Caco-2 (cell line): ENCODE measurements around the gene COP1. TPM values are rescaled to one million over a fixed set of nuclear protein-coding genes. Genes with fewer than 3 reads are reported as not detected.

Experiments used
- BruUV-seq: library from RNA; stranded (reverse); fragments of 400-500 nt; replicated peaks from 2 replicates; lab custom pipeline; 2021; lab: Mats Ljungman, UMichigan
- CTCF ChIA-PET: fragments of 300-600 bp; sonication (Branson Sonifier 250); formaldehyde crosslinking; loops from one replicate; lab custom pipeline; 2022; ENCODE audit warnings: antibody characterized with exemption; lab: Charles Lee
- POLR2A ChIA-PET: fragments of 300-600 bp; sonication (Branson Sonifier 250); formaldehyde crosslinking; loops from one replicate; lab custom pipeline; 2022; ENCODE audit warnings: antibody characterized with exemption; lab: Charles Lee
- DNase-seq, 2 experiments: peaks; one replicate each; pipeline versions ENCODE4 v3.0.0 to v3.0.0-alpha.2; 2020 to 2022
- H3K27me3 ChIP-seq: replicated peaks from 2 replicates; pipeline ENCODE4 v1.6.0; 2011; ENCODE audit warnings: low read length; ENCODE audit not compliant: control insufficient read depth, insufficient read depth
- H3K36me3 ChIP-seq: 2 replicates; pipeline ENCODE4 v1.5.1; 2011; ENCODE audit warnings: low read length; ENCODE audit not compliant: control insufficient read depth, insufficient read depth
- H3K4me1 ChIP-seq: fragments of 250-450 bp; sonication (Bioruptor Pico); 2 replicates; pipeline ENCODE4 v1.5.1; 2020; ENCODE audit warnings: mild to moderate bottlenecking
- H3K4me3 ChIP-seq: 2 replicates; pipeline ENCODE4 v1.5.1; 2011; ENCODE audit warnings: low read depth, mild to moderate bottlenecking, control low read depth, low read length
- H3K9me3 ChIP-seq: fragments of 250-450 bp; sonication (Bioruptor Pico); 2 replicates; pipeline ENCODE4 v1.5.1; 2020; ENCODE audit warnings: mild to moderate bottlenecking, moderate library complexity
- H3K27ac Mint-ChIP-seq: one replicate; pipeline ENCODE4 v1.8.0; 2022; ENCODE audit warnings: mixed read lengths; ENCODE audit not compliant: unreplicated experiment
- H3K27me3 Mint-ChIP-seq: one replicate; pipeline ENCODE4 v1.8.0; 2022; ENCODE audit warnings: mixed read lengths; ENCODE audit not compliant: insufficient read depth, unreplicated experiment
- H3K36me3 Mint-ChIP-seq: one replicate; pipeline ENCODE4 v1.8.0; 2022; ENCODE audit warnings: mild to moderate bottlenecking, mixed read lengths; ENCODE audit not compliant: insufficient read depth, unreplicated experiment
- H3K4me1 Mint-ChIP-seq: one replicate; pipeline ENCODE4 v1.8.0; 2022; ENCODE audit warnings: low read depth, mixed read lengths; ENCODE audit not compliant: unreplicated experiment
- H3K4me3 Mint-ChIP-seq: one replicate; pipeline ENCODE4 v1.8.0; 2022; ENCODE audit warnings: mild to moderate bottlenecking, moderate library complexity, mixed read lengths; ENCODE audit not compliant: unreplicated experiment
- H3K9me3 Mint-ChIP-seq: one replicate; pipeline ENCODE4 v1.8.0; 2022; ENCODE audit warnings: mixed read lengths; ENCODE audit not compliant: unreplicated experiment
- intact Hi-C: fragments of 100-400 bp; cut with micrococcal nuclease; formaldehyde crosslinking; loops from one replicate; pipeline ENCODE4 v1.10.0; 2022; ENCODE audit not compliant: unreplicated experiment
- total RNA-seq: library from RNA; stranded (reverse); gene quantifications from 2 replicates; pipeline ENCODE4 v1.2.3, GENCODE V29; 2022
- TF ChIP-seq, protein P1 (sequence below), 2 experiments: fragments of 200-600 bp in 1 of 2; IDR thresholded peaks; 1 replicate in 1 of 2; 2 replicates in 1 of 2; pipeline versions ENCODE4 v1.5.1 to v1.8.0; 2011 to 2022; ENCODE audit warnings: antibody characterized with exemption in 1 of 2, control low read depth in 1 of 2, inconsistent platforms in 1 of 2, low read depth in 1 of 2, low read length in 1 of 2, mild to moderate bottlenecking in 1 of 2, moderate library complexity in 1 of 2; ENCODE audit not compliant: insufficient read depth in 1 of 2, severe bottlenecking in 1 of 2, unreplicated experiment in 1 of 2

Gene COP1
- total RNA-seq, 1 experiment from 2014 or later: 46.9 TPM

DNA sequence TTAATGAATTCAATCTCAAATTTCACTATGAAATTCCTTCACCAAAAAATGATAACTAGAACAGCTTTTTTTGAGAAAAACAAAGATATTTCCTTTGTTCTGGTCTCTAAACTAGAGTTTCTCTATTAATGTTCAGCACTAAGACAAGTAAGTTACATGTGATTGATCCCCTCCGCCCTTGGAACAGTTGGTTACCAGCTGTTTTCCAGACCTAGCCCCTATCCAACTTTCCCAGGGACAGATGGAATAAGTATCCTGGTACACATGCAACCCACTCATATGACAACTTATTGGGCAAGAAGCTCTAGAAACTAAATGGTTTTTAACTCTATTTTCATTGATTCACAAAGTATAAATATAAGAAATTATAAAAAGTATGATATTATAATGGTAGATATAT is 140.4 kb downstream of the COP1 start:
- H3K4me1 Mint-ChIP-seq: peaks cover 21% of the 10 kb centered on the region

DNA sequence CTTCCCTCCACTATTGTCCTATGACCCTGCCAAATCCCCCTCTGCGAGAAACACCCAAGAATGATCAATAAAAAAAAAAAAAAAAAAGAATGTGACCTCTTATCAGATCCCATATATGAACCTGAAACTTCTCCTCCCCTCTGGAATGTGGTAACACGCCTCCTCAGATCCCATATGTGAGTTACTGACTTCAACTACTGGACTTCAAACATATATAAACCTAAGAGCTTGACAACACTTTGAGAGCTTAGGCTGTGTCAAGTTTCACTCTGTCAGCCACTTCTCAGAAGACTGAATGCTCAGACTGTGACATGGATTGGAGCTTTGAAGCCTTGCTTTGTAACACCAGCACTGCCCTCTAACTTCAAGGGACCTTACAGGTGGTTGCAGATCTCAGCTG is 148.4 kb downstream of the COP1 start:
- peaks cover 36% of the 10 kb centered on the region for H3K4me1 ChIP-seq
- no TSS peak for BruUV-seq
- ChIA-PET POLR2A (interaction anchor here (1.2 kb wide), 1 partner anchor 149 kb away, joined by 3 read pairs; no protein-coding TSS in a partner anchor), CTCF (interaction anchor here (0.6 kb wide), 1 partner anchor 173 kb away, joined by 3 read pairs; no protein-coding TSS in a partner anchor)
- H3K27me3 ChIP-seq: no peaks in the 10 kb centered on the region
- intact Hi-C loops: loop anchor here (1.0 to 2.0 kb wide), 4 partner anchors 15 to 148 kb away; no protein-coding TSS in a partner anchor
- Mint-ChIP-seq H3K27me3 (no peaks in the 10 kb centered on the region), H3K4me1 (peaks cover 22% of the 10 kb centered on the region), H3K9me3 (no peaks in the 10 kb centered on the region), H3K36me3 (peaks cover 12% of the 10 kb centered on the region), H3K4me3 (peak overlapping the region; percentile 35), H3K27ac (peak overlapping the region; percentile 15)
- peak; percentile 81 to 91 for DNase-seq
- no peaks in the 10 kb centered on the region for H3K9me3 ChIP-seq
- TF ChIP-seq, protein P1, sequence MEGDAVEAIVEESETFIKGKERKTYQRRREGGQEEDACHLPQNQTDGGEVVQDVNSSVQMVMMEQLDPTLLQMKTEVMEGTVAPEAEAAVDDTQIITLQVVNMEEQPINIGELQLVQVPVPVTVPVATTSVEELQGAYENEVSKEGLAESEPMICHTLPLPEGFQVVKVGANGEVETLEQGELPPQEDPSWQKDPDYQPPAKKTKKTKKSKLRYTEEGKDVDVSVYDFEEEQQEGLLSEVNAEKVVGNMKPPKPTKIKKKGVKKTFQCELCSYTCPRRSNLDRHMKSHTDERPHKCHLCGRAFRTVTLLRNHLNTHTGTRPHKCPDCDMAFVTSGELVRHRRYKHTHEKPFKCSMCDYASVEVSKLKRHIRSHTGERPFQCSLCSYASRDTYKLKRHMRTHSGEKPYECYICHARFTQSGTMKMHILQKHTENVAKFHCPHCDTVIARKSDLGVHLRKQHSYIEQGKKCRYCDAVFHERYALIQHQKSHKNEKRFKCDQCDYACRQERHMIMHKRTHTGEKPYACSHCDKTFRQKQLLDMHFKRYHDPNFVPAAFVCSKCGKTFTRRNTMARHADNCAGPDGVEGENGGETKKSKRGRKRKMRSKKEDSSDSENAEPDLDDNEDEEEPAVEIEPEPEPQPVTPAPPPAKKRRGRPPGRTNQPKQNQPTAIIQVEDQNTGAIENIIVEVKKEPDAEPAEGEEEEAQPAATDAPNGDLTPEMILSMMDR (IDR thresholded peaks at IDR 0.05; ENCODE audit: insufficient read depth in 1 of 2, low read depth in 1 of 2, low read length in 1 of 2, severe bottlenecking in 1 of 2, unreplicated experiment in 1 of 2): no peak
- no peak overlapping the region for H3K4me3 ChIP-seq
- no peaks in the 10 kb centered on the region for H3K36me3 ChIP-seq

More for the DNA sequence above, 140.4 kb downstream of the COP1 start:
- TF ChIP-seq, protein P1 (IDR thresholded peaks at IDR 0.05; ENCODE audit: insufficient read depth in 1 of 2, low read depth in 1 of 2, low read length in 1 of 2, severe bottlenecking in 1 of 2, unreplicated experiment in 1 of 2): no peak
- no peak overlapping the region for H3K27ac Mint-ChIP-seq
- CTCF ChIA-PET: no interaction called here
- H3K27me3 ChIP-seq: no peaks in the 10 kb centered on the region
- H3K4me3 ChIP-seq: no peak overlapping the region
- POLR2A ChIA-PET: no interaction called here
- H3K36me3 Mint-ChIP-seq: peaks cover 23% of the 10 kb centered on the region
- H3K36me3 ChIP-seq: no peaks in the 10 kb centered on the region; the same call in 1 of the 2 replicates
- peaks cover 30% of the 10 kb centered on the region for H3K4me1 ChIP-seq
- no peak overlapping the region for H3K4me3 Mint-ChIP-seq
- no peak for DNase-seq
- no peaks in the 10 kb centered on the region for H3K27me3 Mint-ChIP-seq
- no peaks in the 10 kb centered on the region for H3K9me3 Mint-ChIP-seq
- intact Hi-C loops: no loop called here
- BruUV-seq: no TSS peak
- no peaks in the 10 kb centered on the region for H3K9me3 ChIP-seq

DNA sequence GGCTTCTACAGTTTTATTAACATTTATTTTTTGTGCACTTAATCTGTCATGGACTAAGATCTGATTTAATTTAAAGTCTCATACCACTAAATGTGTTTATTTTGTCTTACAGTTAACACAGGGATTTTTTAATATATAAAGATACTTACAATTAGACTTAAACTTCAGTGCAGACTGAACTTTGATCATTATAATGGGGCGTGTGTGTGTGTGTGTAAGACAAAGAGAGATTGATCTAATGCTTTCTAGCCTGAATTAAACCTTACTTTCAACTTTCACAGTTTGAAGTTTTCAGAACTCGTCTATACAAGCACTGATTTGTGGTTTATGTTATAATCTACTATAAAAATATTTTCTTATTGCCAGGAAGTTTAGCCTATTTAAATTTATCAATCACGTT is 150.8 kb downstream of the COP1 start:
- ChIA-PET POLR2A (no interaction called here), CTCF (no interaction called here)
- no peak overlapping the region for H3K4me3 Mint-ChIP-seq
- DNase-seq: no peak
- Histone ChIP-seq H3K4me1 (peaks cover 36% of the 10 kb centered on the region), H3K9me3 (no peaks in the 10 kb centered on the region), H3K27me3 (no peaks in the 10 kb centered on the region), H3K36me3 (no peaks in the 10 kb centered on the region), H3K4me3 (no peak overlapping the region)
- peaks cover 7% of the 10 kb centered on the region for H3K36me3 Mint-ChIP-seq
- BruUV-seq: no TSS peak
- H3K27me3 Mint-ChIP-seq: no peaks in the 10 kb centered on the region
- intact Hi-C loops: no loop called here
- TF ChIP-seq, protein P1 (IDR thresholded peaks at IDR 0.05; ENCODE audit: insufficient read depth in 1 of 2, low read depth in 1 of 2, low read length in 1 of 2, severe bottlenecking in 1 of 2, unreplicated experiment in 1 of 2): no peak
- peaks cover 22% of the 10 kb centered on the region for H3K4me1 Mint-ChIP-seq
- H3K9me3 Mint-ChIP-seq: no peaks in the 10 kb centered on the region
- no peak overlapping the region for H3K27ac Mint-ChIP-seq
